Heart right ventricle (tissue), 16 donors: ENCODE measurements around the gene GPR31. TPM values are rescaled to one million over a fixed set of nuclear protein-coding genes. Genes with fewer than 3 reads are reported as not detected.

Source experiments
- ATAC-seq, 8 donors: fragments of 200-7000 bp; cut with Tn5 transposase; one replicate each; pipeline ENCODE4 v1.9.1; 2020; ENCODE audit warnings: mild to moderate bottlenecking in 8 of 8, moderate library complexity in 8 of 8, moderate number of reproducible peaks in 1 of 8
- DNase-seq, 2 donors: peaks; one replicate each; pipeline ENCODE4 v3.0.0-alpha.2; 2020
- H3K27ac ChIP-seq, 10 donors: fragments of 200-600 bp; sonication (generic) in 2 of 10; one replicate each; pipeline versions ENCODE4 v1.5.0 to v1.8.0; 2020 to 2022; ENCODE audit warnings: mild to moderate bottlenecking in 3 of 10
- H3K27me3 ChIP-seq, 7 donors: fragments of 200-600 bp; one replicate each; pipeline ENCODE4 v1.8.0; 2021 to 2022; ENCODE audit warnings: mild to moderate bottlenecking in 2 of 7
- H3K36me3 ChIP-seq, 9 donors: fragments of 200-600 bp; sonication (generic) in 1 of 9; one replicate each; pipeline versions ENCODE4 v1.5.0 to v1.8.0; 2020 to 2022; ENCODE audit warnings: mild to moderate bottlenecking in 2 of 9
- H3K4me1 ChIP-seq, 9 donors: fragments of 200-600 bp; sonication (generic) in 1 of 9; one replicate each; pipeline versions ENCODE4 v1.5.0 to v1.8.0; 2020 to 2022; ENCODE audit warnings: mild to moderate bottlenecking in 4 of 9
- H3K4me3 ChIP-seq, 10 donors: fragments of 200-600 bp; sonication (generic) in 2 of 10; one replicate each; pipeline versions ENCODE4 v1.5.0 to v1.8.0; 2020 to 2022; ENCODE audit warnings: mild to moderate bottlenecking in 7 of 10, moderate library complexity in 2 of 10
- H3K9me3 ChIP-seq, 11 donors: fragments of 200-600 bp in 10 of 11; sonication (generic) in 2 of 11; one replicate each; pipeline versions ENCODE4 v1.5.0 to v1.8.0; 2013 to 2022; ENCODE audit warnings: mild to moderate bottlenecking in 2 of 11, control low read depth in 1 of 11, moderate library complexity in 1 of 11
- CTCF ChIP-seq, 9 donors: fragments of 200-600 bp; sonication (generic) in 2 of 9; IDR thresholded peaks; one replicate each; pipeline versions ENCODE4 v1.5.0 to v1.8.0; 2021 to 2022; ENCODE audit warnings: antibody characterized with exemption in 9 of 9, mild to moderate bottlenecking in 5 of 9, moderate library complexity in 1 of 9
- WGBS, 2 donors: extraction: QIAGEN DNeasy Blood & Tissue Kit; methylation state at CpG; one replicate each; pipeline ENCODE4 v1.1.7; 2013; ENCODE audit warnings: inconsistent platforms in 1 of 2; 5-methylcytosine and 5-hydroxymethylcytosine counted together
- intact Hi-C, 10 donors: fragments of 100-400 bp; cut with DNase I; formaldehyde crosslinking; loops; one replicate each; pipeline versions ENCODE4 v1.11.1 to v1.14.2; 2022
- polyA plus RNA-seq, 2 donors: library from polyadenylated mRNA; stranded (reverse); fragments of 200-250 nt; gene quantifications; one replicate each; pipeline ENCODE4 v1.2.3, GENCODE V29; 2013
- total RNA-seq, 10 donors: library from RNA; stranded (reverse); fragmentation: NEBNext Ultra II Directional in 3 of 10; extraction: Animal tissue kit (Norgen Biotek cat#: 25700) in 3 of 10; gene quantifications; one replicate each; pipeline versions ENCODE4 v1.2.1 to v1.2.4, GENCODE V29; 2021 to 2023
- donor health status: Arrhythmogenic right ventricular cardiomyopathy.
- donor health status: ischemic (EF 13 %, LVEDD 7.1; RV severe dilation, severe dysfunction).
- donor health status: healthy with polysubstance abuse.
- donor health status: DM: no; HTN: yes; CAD: no.
- donor health status: DM: no; HTN: no; CAD: no.
- donor health status: ischemic (EF 25% LVEDD 6.9; RV normal size, moderate dysfunction).
- donor health status: ischemic (EF 25% LVEDD 5.7; RV mildly dilated, moderate dysfunction).
- donor health status: healthy.
- donor health status: DM: yes; HTN: yes; CAD: no.
- donor health status: Ischemic cardiomyopathy.
- donor health status: ischemic (EF 35%, LVEDD 5.7; RV mildly dilated, moderate dysfunction).
- donor health status: nonischemic (EF 11% LVEDD 7.7; RV severe dilation, severe dysfunction).
- donor health status: DM: yes; HTN: yes; CAD: no.
- donor health status: PGD.
- donor health status: ischemic (EF 29% LVEDD 5.4; RV normal size, mild dysfunction).
- donor health status: nonischemic (EF 23%, LVEDD 6.1; RV moderate dilation, normal function).

GPR31 gene
- total and polyA plus RNA-seq, 12 donors = not detected

- intact Hi-C loops = loop anchor here (5.0 to 10.0 kb wide), 6 partner anchors 144 to 366 kb away; partner anchors contain the start of gene CEP43 (in 7 of the 10)
- no peak for ATAC-seq
Measured at GRCh38 chr6:167140589-167141474, 16.9 kb downstream of the GPR31 start.

DNA sequence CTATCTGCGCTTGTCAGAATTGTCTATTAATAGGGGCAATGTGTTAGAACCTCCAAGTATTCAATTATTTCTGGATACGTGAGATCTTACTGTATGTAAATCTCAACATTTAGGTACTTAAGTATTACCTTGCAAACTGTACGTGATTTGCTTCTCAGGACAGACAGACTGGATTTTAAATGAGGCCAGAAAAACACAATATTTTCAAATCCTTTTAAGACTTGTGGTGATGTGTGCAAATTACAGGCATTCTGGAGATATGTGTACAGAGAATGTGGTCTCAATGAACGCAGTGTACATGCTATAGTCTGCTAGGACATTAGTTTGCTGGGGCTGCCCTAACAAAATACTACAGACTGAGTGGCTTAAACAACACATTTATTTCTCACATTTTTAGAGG is 18.0 kb downstream of the GPR31 start:
- no peak for DNase-seq
- intact Hi-C loops = loop anchor here (5.0 to 10.0 kb wide), 6 partner anchors 142 to 365 kb away; partner anchors contain the start of gene CEP43 (in 7 of the 10)
- no peaks in the 10 kb centered on the region for H3K36me3 ChIP-seq
- no peak for ATAC-seq
- H3K27me3 ChIP-seq = peaks cover 0 to 56% (median 35%) of the 10 kb centered on the region in 7 donors
- no peak overlapping the region for H3K4me3 ChIP-seq
- no peak for TF ChIP-seq CTCF (IDR thresholded peaks at IDR 0.05)
- no peaks in the 10 kb centered on the region for H3K9me3 ChIP-seq
- no peak overlapping the region for H3K27ac ChIP-seq
- WGBS, 2 donors = 91 to 93% methylated on average over 4 of the region's 4 CpGs
- peaks cover 0 to 5% (median 0%) of the 10 kb centered on the region in 9 donors for H3K4me1 ChIP-seq

More at GRCh38 chr6:167140589-167141474, 16.9 kb downstream of the GPR31 start:
- DNase-seq = no peak
- Histone ChIP-seq H3K4me3 (no peak overlapping the region), H3K4me1 (peaks cover 0 to 5% (median 0%) of the 10 kb centered on the region in 9 donors), H3K27ac (no peak overlapping the region), H3K36me3 (no peaks in the 10 kb centered on the region), H3K27me3 (peaks cover 0 to 65% (median 46%) of the 10 kb centered on the region in 7 donors), H3K9me3 (no peaks in the 10 kb centered on the region)
- 67 to 73% methylated on average over 10 of the region's 10 CpGs for WGBS, 2 donors
- TF ChIP-seq CTCF (IDR thresholded peaks at IDR 0.05) = no peak

GRCh38 chr6:167137881-167138280 is 19.9 kb downstream of the GPR31 start:
- TF ChIP-seq CTCF (IDR thresholded peaks at IDR 0.05) = no peak
- Histone ChIP-seq H3K4me3 (no peak overlapping the region), H3K27ac (no peak overlapping the region), H3K9me3 (no peaks in the 10 kb centered on the region), H3K36me3 (no peaks in the 10 kb centered on the region), H3K27me3 (peaks cover 0 to 44% (median 30%) of the 10 kb centered on the region in 7 donors), H3K4me1 (peaks cover 0 to 5% (median 0%) of the 10 kb centered on the region in 9 donors)
- intact Hi-C loops = no loop called here
- 45 to 55% methylated on average over 6 of the region's 6 CpGs for whole genome bisulfite sequencing, 2 donors
- DNase-seq (no peak), ATAC-seq (no peak)

DNA sequence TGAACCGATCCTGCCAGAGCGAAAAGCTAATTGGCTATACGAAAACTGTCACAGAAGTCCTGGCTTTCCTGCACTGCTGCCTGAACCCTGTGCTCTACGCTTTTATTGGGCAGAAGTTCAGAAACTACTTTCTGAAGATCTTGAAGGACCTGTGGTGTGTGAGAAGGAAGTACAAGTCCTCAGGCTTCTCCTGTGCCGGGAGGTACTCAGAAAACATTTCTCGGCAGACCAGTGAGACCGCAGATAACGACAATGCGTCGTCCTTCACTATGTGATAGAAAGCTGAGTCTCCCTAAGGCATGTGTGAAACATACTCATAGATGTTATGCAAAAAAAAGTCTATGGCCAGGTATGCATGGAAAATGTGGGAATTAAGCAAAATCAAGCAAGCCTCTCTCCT is 20.7 kb downstream of the GPR31 start:
- 84 to 89% methylated on average over 10 of the region's 10 CpGs for WGBS, 2 donors
- no peaks in the 10 kb centered on the region for H3K36me3 ChIP-seq
- intact Hi-C loops = no loop called here
- ATAC-seq (no peak), DNase-seq (no peak)
- H3K4me3 ChIP-seq = no peak overlapping the region
- H3K27me3 ChIP-seq = peaks cover 0 to 44% (median 28%) of the 10 kb centered on the region in 7 donors
- no peak for TF ChIP-seq CTCF (IDR thresholded peaks at IDR 0.05)
- no peak overlapping the region for H3K27ac ChIP-seq
- peaks cover 0 to 2% (median 0%) of the 10 kb centered on the region in 9 donors for H3K4me1 ChIP-seq
- no peaks in the 10 kb centered on the region for H3K9me3 ChIP-seq
